Islet of Langerhans (tissue), 1 donor: Measurements from ENCODE around the gene RAB31.
"Not testable (repeated sequence)": the region's sequence is repeated elsewhere in the genome, so short reads cannot be mapped to it uniquely, and the experiment has no call there.

Source experiments
- FAIRE-seq: peaks from one replicate; lab custom pipeline; 2011; peaks lifted over from hg19 to GRCh38; lab: Jason Lieb, UNC

RAB31 gene

GRCh38 chr18:9762526-9762925, 54.4 kb downstream of the RAB31 start:
- FAIRE-seq: no peak

- FAIRE-seq: no peak
Observed at GRCh38 chr18:9763157-9763556, 55.1 kb downstream of the RAB31 start.

DNA sequence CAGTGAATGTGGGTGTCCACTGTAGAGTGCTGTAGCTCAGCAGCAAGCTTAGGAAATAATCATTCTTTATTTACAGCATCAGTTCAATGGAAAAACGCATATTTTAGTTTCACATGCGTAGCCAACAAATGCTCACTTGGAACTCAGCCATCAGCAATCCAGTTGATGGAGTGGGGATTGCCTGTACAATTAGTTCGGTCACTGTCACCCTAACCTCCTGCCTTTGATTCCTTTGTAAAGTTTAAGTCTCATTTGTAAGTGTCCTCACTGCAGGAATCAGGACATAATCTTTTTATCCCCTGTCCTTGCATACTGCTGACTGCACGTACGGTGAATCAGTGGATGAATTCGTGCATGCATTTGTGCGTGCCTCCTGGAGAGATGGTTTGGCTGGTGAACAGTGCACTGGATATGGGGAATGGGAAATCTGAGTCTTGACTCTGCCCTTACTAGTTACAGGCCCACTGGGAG, 55.9 kb downstream of the RAB31 start:
- FAIRE-seq: no peak

- FAIRE-seq: no peak
Observed at GRCh38 chr18:9765501-9765900, 57.4 kb downstream of the RAB31 start.

- FAIRE-seq: no peak
Observed at GRCh38 chr18:9766076-9766481, 58.0 kb downstream of the RAB31 start.

- no peak for FAIRE-seq
Observed at GRCh38 chr18:9766740-9767139, 58.6 kb downstream of the RAB31 start.

GRCh38 chr18:9768071-9768691, 60.1 kb downstream of the RAB31 start:
- not testable (repeated sequence) for FAIRE-seq

- not testable (repeated sequence) for FAIRE-seq
Observed at GRCh38 chr18:9770111-9770510, 62.0 kb downstream of the RAB31 start.

- FAIRE-seq: no peak
Observed at GRCh38 chr18:9771261-9771976, 63.3 kb downstream of the RAB31 start.

DNA sequence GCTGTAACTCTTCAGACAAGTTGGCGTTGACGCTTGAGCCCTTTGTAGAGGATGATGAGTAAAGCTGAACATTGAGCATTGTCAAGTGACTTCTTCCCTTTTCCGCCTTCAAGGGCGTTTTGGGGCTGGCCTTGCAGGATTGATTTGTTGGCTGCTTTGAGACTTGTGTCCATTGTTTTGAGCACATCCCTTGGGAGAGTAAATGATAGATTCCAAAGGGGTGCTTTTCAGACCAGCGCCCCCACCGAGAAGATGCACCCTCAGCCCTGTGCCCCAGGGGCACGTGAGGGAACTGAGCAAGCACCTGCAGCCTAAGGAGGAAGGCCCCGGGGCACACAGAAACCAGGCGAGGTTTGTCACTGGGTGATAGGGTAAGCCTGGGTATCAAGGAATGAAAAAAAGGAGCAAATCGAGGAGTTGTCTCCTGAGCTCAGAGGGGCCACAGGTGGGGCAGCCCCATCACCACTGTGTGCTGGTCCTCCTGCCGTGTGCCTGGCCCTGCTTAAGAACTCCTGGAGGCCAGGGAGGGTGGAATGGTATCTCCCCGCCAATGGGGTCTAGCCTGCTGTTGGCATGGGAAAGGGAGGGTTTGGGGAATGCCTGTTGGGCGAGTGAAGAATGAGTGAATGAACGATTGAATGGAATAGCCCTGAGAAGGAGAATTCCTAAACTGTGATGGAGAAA, 64.0 kb downstream of the RAB31 start:
- no peak for FAIRE-seq

- FAIRE-seq: no peak
Observed at GRCh38 chr18:9772847-9773677, 65.0 kb downstream of the RAB31 start.

- FAIRE-seq: no peak
Observed at GRCh38 chr18:9774150-9774549, 66.0 kb downstream of the RAB31 start.

- no peak for FAIRE-seq
Observed at GRCh38 chr18:9775178-9775577, 67.1 kb downstream of the RAB31 start.

- FAIRE-seq: no peak
Observed at GRCh38 chr18:9779630-9780029, 71.5 kb downstream of the RAB31 start.

GRCh38 chr18:9782073-9782857, 74.2 kb downstream of the RAB31 start:
- no peak for FAIRE-seq

DNA sequence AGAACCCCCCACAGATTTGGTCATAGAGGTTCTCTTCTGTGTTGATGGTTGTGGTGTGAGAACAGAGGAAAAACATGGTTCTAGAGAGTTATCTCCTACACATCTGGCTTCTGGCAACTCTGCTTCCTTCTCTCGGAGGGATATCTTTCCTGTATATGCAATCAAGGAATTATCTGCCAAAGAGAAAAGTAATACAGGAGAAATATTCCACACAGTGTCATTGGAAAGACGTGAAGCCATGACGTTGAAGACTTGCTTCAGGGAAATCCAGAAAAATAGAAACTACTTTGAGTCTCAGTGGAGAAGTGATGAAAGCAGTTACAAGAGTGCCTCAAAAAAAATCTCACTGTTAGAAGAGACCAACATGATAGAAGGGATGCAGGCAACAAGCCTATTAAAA, 78.5 kb downstream of the RAB31 start:
- no peak for FAIRE-seq

DNA sequence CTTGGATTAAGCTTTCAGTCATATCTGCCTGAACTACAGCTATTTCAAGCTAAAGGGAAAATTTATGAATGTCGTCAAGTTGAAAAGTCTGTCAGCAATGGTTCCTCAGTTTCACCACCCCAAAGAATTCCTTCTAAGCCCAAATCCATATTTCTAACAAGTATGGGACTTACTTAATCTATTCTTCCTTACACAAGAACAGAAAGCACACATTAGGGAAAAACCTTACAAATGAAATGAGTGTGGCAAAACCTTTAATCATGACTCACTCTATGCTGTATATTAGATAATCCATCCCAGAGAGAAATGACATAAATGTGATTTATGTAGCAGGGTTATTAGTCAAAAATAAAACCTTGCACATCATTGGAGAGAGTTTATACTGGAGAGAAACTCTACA, 78.9 kb downstream of the RAB31 start:
- FAIRE-seq: no peak

DNA sequence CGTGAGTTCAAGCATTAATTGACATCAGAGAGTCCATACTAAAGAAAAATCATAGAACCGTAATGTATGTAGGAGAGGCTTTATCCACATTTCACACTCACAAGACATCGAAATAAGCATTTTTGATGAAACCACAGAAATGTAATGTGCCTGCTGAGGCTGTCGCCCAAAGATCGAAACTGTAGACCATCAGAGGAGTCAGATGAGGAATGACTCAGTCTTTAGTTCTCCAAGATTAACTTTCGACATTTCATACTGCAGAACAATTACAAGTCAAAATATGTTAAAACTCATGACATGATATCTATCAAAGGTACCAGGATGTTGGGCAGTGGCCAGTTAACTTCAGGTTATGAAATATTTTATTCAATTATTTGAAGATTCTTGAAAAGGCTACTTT, 79.6 kb downstream of the RAB31 start:
- FAIRE-seq: no peak

DNA sequence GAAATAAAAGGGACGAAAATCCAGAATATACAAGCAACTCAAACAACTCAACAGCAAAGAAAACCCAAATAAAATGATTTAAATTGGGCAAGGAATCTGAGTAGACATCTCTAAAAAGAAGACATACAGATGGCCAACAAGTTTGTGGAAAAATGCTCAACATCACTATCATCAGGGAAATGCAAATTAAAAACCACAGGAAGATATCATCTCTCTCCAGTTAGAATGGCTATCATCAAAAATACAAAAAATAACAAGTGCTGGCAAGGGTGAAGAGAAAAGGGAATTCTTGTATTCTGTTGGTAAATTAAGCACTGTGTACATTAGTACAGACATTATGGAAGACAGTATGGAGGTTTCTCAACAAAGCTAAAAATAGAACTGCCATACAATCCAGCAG, 80.0 kb downstream of the RAB31 start:
- no peak for FAIRE-seq

- no peak for FAIRE-seq
Observed at GRCh38 chr18:9788860-9789259, 80.8 kb downstream of the RAB31 start.

GRCh38 chr18:9790261-9790660, 82.2 kb downstream of the RAB31 start:
- no peak for FAIRE-seq

DNA sequence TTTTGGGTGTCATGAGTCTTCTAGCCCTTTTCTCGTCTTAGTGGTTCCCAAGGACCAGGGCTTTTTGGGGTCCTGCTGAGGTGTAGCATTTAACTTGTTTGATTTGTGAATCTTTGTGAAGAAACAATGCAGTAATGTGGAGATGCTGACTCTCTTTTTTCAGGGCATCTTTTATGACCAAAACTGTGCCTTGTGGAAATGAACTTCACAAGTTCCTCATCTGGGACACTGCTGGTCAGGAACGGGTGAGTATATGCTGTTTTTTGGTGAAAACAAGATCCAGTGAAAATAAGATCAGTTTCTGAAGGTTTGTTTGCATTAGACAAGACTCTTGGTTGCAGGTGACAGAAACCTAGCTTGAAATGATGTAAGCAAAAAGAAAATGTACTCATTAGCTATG, 83.9 kb downstream of the RAB31 start:
- no peak for FAIRE-seq
